Measurements from ENCODE around the gene CSRP1. TPM values are rescaled to one million over a fixed set of nuclear protein-coding genes. Genes with fewer than 3 reads are reported as not detected.
A peak's percentile ranks its signal among the peaks of the same experiment; 100 is the strongest.

CSRP1 gene
- polyA plus RNA-seq, 2 of the 4 experiments (the other 2 are of a cell fraction) = 277 to 655 TPM

- FAIRE-seq (peak; percentile 51), ATAC-seq (peak; percentile 45 to 61), DNase-seq (ENCODE audit: low read depth in 1 of 2, low spot score in 1 of 2) (peak in 1 of 2 experiments; percentile 84)
- peaks cover 51% of the 10 kb centered on the region for H3K4me1 ChIP-seq
- no peaks in the 10 kb centered on the region for H3K9me3 ChIP-seq
- POLR2A ChIA-PET = interaction anchor here (0.9 to 2.3 kb wide), 5 partner anchors 9 to 33 kb away, joined by 3 to 18 read pairs (median 3); partner anchors contain the start of gene PHLDA3
- no peak overlapping the region for H3K4me3 ChIP-seq
- TF ChIP-seq, protein P1, sequence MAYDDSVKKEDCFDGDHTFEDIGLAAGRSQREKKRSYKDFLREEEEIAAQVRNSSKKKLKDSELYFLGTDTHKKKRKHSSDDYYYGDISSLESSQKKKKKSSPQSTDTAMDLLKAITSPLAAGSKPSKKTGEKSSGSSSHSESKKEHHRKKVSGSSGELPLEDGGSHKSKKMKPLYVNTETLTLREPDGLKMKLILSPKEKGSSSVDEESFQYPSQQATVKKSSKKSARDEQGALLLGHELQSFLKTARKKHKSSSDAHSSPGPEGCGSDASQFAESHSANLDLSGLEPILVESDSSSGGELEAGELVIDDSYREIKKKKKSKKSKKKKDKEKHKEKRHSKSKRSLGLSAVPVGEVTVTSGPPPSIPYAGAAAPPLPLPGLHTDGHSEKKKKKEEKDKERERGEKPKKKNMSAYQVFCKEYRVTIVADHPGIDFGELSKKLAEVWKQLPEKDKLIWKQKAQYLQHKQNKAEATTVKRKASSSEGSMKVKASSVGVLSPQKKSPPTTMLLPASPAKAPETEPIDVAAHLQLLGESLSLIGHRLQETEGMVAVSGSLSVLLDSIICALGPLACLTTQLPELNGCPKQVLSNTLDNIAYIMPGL (CRISPR knock-in tag; IDR thresholded peaks at IDR 0.05; ENCODE audit: borderline replicate concordance) = no peak
- TF ChIP-seq KDM1A (IDR thresholded peaks at IDR 0.05; ENCODE audit: low read depth) (no peak), HOXB5 (CRISPR knock-in tag; IDR thresholded peaks at IDR 0.05) (peak; percentile 49; the same call in 1 of the 2 replicates), GATA3 (IDR thresholded peaks at IDR 0.05; ENCODE audit: borderline replicate concordance) (no peak), MAZ (IDR thresholded peaks at IDR 0.05; ENCODE audit: borderline replicate concordance, low read depth, low read length) (no peak), MAX (IDR thresholded peaks at IDR 0.05) (peak; percentile 76), RFX5 (IDR thresholded peaks at IDR 0.05) (no peak), E2F6 (IDR thresholded peaks at IDR 0.05; ENCODE audit: borderline replicate concordance, low read depth) (peak; percentile 52; the same call in 1 of the 2 replicates), EP300 (IDR thresholded peaks at IDR 0.05) (peak in 1 of 2 experiments; percentile 17; a peak in 1 of 5 replicates), RAD21 (conservative IDR thresholded peaks at IDR 0.05 in 1 of 2, IDR thresholded peaks at IDR 0.05 in 1 of 2) (no peak), RARB (CRISPR knock-in tag; IDR thresholded peaks at IDR 0.05) (no peak), TP53 (CRISPR knock-in tag; IDR thresholded peaks at IDR 0.05) (no peak), HES2 (IDR thresholded peaks at IDR 0.05) (no peak), CEBPB (IDR thresholded peaks at IDR 0.05) (peak; percentile 83 to 96; a peak in 3 of 4 replicates), MAFK (IDR thresholded peaks at IDR 0.05; ENCODE audit: partially characterized antibody) (peak; percentile 72), ZC3H11A (IDR thresholded peaks at IDR 0.05) (no peak), ZNF302 (CRISPR knock-in tag; IDR thresholded peaks at IDR 0.05) (no peak), HOXB13 (CRISPR knock-in tag; IDR thresholded peaks at IDR 0.05; ENCODE audit: low read depth) (peak; percentile 26; the same call in 1 of the 2 replicates), TFCP2L1 (CRISPR knock-in tag; IDR thresholded peaks at IDR 0.05) (no peak), CBX8 (IDR thresholded peaks at IDR 0.05) (no peak), FOSL2 (IDR thresholded peaks at IDR 0.05) (no peak), FOSL2 (CRISPR knock-in tag; IDR thresholded peaks at IDR 0.05) (peak; percentile 75), NFE2L2 (conservative IDR thresholded peaks at IDR 0.05; ENCODE audit: low read length) (peak; percentile 35; the same call in 1 of the 2 replicates), RNF2 (IDR thresholded peaks at IDR 0.05; ENCODE audit: borderline replicate concordance, low read depth) (no peak)
- TF ChIP-seq, protein P2, sequence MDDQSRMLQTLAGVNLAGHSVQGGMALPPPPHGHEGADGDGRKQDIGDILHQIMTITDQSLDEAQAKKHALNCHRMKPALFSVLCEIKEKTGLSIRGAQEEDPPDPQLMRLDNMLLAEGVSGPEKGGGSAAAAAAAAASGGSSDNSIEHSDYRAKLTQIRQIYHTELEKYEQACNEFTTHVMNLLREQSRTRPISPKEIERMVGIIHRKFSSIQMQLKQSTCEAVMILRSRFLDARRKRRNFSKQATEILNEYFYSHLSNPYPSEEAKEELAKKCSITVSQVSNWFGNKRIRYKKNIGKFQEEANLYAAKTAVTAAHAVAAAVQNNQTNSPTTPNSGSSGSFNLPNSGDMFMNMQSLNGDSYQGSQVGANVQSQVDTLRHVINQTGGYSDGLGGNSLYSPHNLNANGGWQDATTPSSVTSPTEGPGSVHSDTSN (IDR thresholded peaks at IDR 0.05) = no peak
- TF ChIP-seq, protein P3, sequence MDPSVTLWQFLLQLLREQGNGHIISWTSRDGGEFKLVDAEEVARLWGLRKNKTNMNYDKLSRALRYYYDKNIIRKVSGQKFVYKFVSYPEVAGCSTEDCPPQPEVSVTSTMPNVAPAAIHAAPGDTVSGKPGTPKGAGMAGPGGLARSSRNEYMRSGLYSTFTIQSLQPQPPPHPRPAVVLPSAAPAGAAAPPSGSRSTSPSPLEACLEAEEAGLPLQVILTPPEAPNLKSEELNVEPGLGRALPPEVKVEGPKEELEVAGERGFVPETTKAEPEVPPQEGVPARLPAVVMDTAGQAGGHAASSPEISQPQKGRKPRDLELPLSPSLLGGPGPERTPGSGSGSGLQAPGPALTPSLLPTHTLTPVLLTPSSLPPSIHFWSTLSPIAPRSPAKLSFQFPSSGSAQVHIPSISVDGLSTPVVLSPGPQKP (IDR thresholded peaks at IDR 0.05; ENCODE audit: low read depth, low read length) = no peak
- TF ChIP-seq, protein P4, sequence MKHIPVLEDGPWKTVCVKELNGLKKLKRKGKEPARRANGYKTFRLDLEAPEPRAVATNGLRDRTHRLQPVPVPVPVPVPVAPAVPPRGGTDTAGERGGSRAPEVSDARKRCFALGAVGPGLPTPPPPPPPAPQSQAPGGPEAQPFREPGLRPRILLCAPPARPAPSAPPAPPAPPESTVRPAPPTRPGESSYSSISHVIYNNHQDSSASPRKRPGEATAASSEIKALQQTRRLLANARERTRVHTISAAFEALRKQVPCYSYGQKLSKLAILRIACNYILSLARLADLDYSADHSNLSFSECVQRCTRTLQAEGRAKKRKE (CRISPR knock-in tag; IDR thresholded peaks at IDR 0.05; ENCODE audit: low read depth) = peak; percentile 77; the same call in 1 of the 2 replicates
- peak overlapping the region; percentile 78 to 88 for H3K27ac ChIP-seq
- WGBS (ENCODE audit: missing lambda C conversion rate) = 28% methylated on average over 11 of the region's 11 CpGs
- CTCF ChIA-PET = interaction anchor here (0.7 to 20.2 kb wide), 8 partner anchors 8 to 53 kb away, joined by 3 to 376 read pairs (median 18); partner anchors contain the start of genes CSRP1 and PHLDA3
- H3K4me2 ChIP-seq = peak overlapping the region; percentile 60
These were observed 50.2 kb downstream of the CSRP1 start for GRCh38 chr1:201456499-201457309.
